Subcutaneous adipose tissue (tissue), 4 donors: ENCODE results near the gene EPYC. TPM values are rescaled to one million over a fixed set of nuclear protein-coding genes. Genes with fewer than 3 reads are reported as not detected.

Experiments
- CTCF ChIP-seq: fragments of 450-650 bp; IDR thresholded peaks from one replicate; pipeline ENCODE4 v1.5.1; 2016; ENCODE audit warnings: low read depth, mild to moderate bottlenecking, control low read depth, antibody characterized with exemption, moderate library complexity
- total RNA-seq, 4 donors: library from RNA; depleted of rRNA; stranded (reverse); fragments of >200 nt; gene quantifications; one replicate each; pipeline ENCODE4 v1.1.0, GENCODE V29; 2016

Gene EPYC
- total RNA-seq, 4 donors from 2014 or later: not detected

DNA sequence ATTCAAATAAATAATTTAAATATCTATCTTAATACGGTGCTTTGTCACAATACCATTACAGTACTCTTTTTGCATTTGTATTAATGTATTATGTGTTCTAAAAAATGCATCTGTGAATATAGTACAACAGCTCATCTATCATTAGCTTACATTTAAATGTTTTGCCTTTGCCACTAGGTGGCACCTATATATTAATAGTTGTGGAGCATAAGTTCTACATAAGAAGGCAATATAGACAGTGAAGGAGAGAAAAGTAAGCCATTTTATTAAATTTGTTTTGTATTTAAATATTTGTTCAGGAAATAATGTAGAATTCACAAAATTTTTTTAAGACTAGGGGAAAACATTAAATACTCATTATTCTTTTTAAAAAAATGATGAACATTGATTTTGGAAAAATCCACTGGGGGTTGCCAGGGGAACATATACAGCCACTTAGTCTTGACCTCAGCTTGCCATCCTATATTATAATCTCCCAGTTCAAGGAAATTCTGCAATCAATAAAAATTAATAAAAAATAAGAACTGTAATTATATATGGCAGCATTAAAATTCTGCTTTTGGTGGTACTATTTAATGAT, 59.6 kb downstream of the EPYC start:
- no peak for TF ChIP-seq CTCF

DNA sequence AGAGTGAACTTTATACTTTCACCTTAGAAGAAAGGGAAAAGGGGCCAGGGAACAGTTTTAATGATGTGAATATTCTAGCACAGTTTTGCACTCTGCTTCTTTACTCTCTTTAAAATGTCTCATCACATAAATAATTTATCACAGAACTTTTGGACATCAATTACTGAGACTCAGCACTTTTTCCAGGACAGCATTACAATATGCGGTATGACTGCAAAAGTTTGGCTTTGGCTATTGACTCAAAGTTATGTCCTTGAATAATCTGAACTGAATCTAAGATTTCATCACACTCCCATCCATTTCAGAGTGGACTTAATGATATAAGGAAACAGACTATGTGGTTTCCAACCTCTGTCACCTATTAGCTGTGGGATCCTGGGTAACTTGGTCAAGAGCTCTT, 61.5 kb downstream of the EPYC start:
- no peak for TF ChIP-seq CTCF

- TF ChIP-seq CTCF: no peak
These were observed 63.8 kb downstream of the EPYC start for GRCh38 chr12:90940872-90941499.

DNA sequence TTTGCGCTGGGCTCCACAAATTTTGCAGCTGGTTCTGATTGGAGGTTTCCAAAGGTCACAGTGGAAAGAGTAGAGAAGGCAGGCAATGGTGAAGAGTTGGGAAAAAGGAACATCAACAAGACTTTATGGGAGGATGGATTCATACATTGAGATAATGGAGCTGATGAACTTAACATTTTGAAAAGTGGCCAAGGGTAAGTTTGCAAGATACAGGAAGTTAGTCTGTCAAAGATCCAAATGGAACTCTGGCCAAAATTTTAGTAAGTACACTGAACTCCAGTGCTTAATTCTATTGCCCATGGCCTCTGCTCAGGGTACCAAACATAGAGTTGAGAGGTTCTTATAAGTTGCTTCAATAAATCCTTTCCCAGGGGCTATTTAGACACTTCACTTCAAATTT, 65.4 kb downstream of the EPYC start:
- no peak for TF ChIP-seq CTCF

DNA sequence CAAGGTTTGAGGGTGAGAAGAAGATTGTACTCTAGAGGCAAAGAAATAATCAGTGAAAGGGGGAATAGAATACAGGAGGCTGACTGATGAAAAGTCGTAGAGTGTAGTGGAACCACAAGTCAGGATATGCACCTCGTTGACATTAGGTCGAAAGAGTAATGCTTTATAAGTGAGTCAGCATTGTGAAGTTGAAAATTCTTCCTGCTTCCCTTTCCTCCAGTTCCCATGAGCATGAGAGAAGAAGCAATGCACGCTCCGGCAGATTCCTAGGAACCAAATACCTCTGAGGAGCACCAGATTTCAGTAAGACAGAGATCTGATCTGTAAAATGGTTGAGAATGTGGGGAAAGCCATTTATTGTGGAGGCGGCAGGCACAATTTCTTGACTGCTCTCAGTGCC, 66.3 kb downstream of the EPYC start:
- no peak for TF ChIP-seq CTCF

DNA sequence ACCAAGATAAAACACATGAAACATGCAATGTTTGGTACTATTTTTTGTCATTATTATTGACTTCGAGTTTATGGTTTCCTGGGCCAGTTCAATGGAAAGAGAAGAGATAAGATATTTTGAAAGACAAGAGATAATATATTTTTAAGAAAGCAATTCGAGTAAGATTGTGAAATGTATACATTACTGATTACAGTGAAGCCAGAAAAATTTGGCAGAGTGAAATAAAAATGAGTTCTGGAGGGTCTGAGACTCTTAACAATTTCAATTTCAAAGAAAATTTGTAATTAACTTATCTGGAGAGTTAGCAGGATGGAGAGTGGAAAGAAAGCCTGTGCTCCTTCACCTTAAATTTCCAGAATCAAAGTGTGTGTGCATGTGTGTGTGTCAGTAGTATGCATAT, 67.1 kb downstream of the EPYC start:
- TF ChIP-seq CTCF: no peak

DNA sequence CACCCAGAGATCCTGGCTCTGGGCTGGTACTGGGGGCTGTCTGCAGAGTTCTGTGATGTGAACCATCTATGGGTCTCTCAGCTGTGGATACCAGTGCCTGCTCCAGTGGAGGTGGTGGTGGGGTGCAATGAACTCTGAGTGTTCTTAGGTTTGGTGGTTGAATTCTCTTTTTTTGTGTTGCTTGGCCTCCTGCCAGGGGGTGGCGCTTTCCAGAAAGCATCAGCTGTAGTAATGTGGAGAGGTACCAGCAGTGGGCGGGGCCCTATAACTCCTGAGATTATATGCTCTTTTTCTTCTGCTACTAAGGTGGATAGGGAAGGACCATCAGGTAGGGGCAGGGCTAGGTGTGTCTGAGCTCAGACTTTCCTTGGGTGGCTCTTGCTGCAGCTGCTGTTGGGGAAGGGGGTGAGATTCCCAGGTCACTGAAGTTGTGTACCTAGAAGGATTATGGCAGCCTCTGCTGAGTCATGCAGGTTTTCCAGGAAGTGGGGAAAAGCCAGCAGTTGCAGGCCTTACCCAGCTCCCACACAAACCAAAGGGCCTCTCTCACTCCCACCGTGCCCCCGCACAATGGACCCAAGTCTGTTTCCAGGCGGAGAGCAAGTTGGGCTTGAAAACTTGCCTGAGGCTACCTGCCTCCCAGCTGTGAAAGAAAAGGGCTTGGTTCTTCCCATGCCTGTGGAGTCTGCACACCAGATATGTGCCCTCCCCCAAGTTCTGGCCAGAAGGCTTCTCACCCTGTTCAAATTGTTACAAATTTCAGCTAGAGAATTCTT, 68.4 kb downstream of the EPYC start:
- no peak for TF ChIP-seq CTCF
